ENCODE results near the gene CMTM4.

GRCh38 chr16:66741169-66741900 is 44.8 kb upstream of the CMTM4 start:
- TF ChIP-seq EZH2phosphoT487 (IDR thresholded peaks at IDR 0.05; ENCODE audit: insufficient read depth, low read depth) = no peak
- no peak for TF ChIP-seq EZH2 (IDR thresholded peaks at IDR 0.05; ENCODE audit: insufficient read depth, poor library complexity, severe bottlenecking)
